ENCODE measurements around the gene PRKCI. TPM values are rescaled to one million over a fixed set of nuclear protein-coding genes. Genes with fewer than 3 reads are reported as not detected.
"Not testable (repeated sequence)": the region's sequence is repeated elsewhere in the genome, so short reads cannot be mapped to it uniquely, and the experiment has no call there.

PRKCI gene
- polyA plus RNA-seq, 1 donor = 30.1 TPM

- Histone ChIP-seq H3K27me3 (ENCODE audit: control insufficient read depth, insufficient read depth, low read length) (no peaks in the 10 kb centered on the region), H3K4me3 (ENCODE audit: low read length) (no peak overlapping the region), H3K9me3 (ENCODE audit: control insufficient read depth, low read depth, low read length) (peaks cover 8% of the 10 kb centered on the region), H3K36me3 (ENCODE audit: control insufficient read depth, insufficient read depth, low read length) (no peaks in the 10 kb centered on the region), H3K4me1 (ENCODE audit: control insufficient read depth, insufficient read depth, low read length) (peaks cover 17% of the 10 kb centered on the region), H3K27ac (ENCODE audit: low read length) (peak overlapping the region; percentile 97)
- 18% methylated on average over 3 of the region's 4 CpGs for WGBS (ENCODE audit: insufficient coverage, low lambda C conversion rate)
- DNase-seq = peak; percentile 95 to 98
Measured at GRCh38 chr3:170331143-170331542, 108.9 kb downstream of the PRKCI start.

- DNase-seq = no peak
- Histone ChIP-seq H3K27me3 (ENCODE audit: control insufficient read depth, insufficient read depth, low read length) (no peaks in the 10 kb centered on the region), H3K4me3 (ENCODE audit: low read length) (no peak overlapping the region), H3K4me1 (ENCODE audit: control insufficient read depth, insufficient read depth, low read length) (peaks cover 3% of the 10 kb centered on the region), H3K27ac (ENCODE audit: low read length) (no peak overlapping the region), H3K36me3 (ENCODE audit: control insufficient read depth, insufficient read depth, low read length) (no peaks in the 10 kb centered on the region), H3K9me3 (ENCODE audit: control insufficient read depth, low read depth, low read length) (peaks cover 4% of the 10 kb centered on the region)
- WGBS (ENCODE audit: insufficient coverage, low lambda C conversion rate) = 100% methylated on average over 3 of the region's 3 CpGs
Measured at GRCh38 chr3:170337420-170337819, 115.2 kb downstream of the PRKCI start.

- Histone ChIP-seq H3K4me3 (ENCODE audit: low read length) (no peak overlapping the region), H3K27ac (ENCODE audit: low read length) (peak overlapping the region; percentile 24), H3K27me3 (ENCODE audit: control insufficient read depth, insufficient read depth, low read length) (no peaks in the 10 kb centered on the region), H3K9me3 (ENCODE audit: control insufficient read depth, low read depth, low read length) (peaks cover 4% of the 10 kb centered on the region), H3K36me3 (ENCODE audit: control insufficient read depth, insufficient read depth, low read length) (no peaks in the 10 kb centered on the region), H3K4me1 (ENCODE audit: control insufficient read depth, insufficient read depth, low read length) (peaks cover 3% of the 10 kb centered on the region)
- DNase-seq = no peak
- 63% methylated on average over 1 of the region's 1 CpG for WGBS (ENCODE audit: insufficient coverage, low lambda C conversion rate)
Measured at GRCh38 chr3:170338690-170339340, 116.6 kb downstream of the PRKCI start.

- not testable (repeated sequence) for H3K27me3 ChIP-seq (ENCODE audit: control insufficient read depth, insufficient read depth, low read length); DNase-seq; H3K4me3 ChIP-seq (ENCODE audit: low read length); H3K9me3 ChIP-seq (ENCODE audit: control insufficient read depth, low read depth, low read length); H3K27ac ChIP-seq (ENCODE audit: low read length); H3K36me3 ChIP-seq (ENCODE audit: control insufficient read depth, insufficient read depth, low read length); H3K4me1 ChIP-seq (ENCODE audit: control insufficient read depth, insufficient read depth, low read length)
- 100% methylated on average over 3 of the region's 9 CpGs for WGBS (ENCODE audit: insufficient coverage, low lambda C conversion rate)
Measured at GRCh38 chr3:170342273-170342672, 120.0 kb downstream of the PRKCI start.

- H3K36me3 ChIP-seq (ENCODE audit: control insufficient read depth, insufficient read depth, low read length); H3K27me3 ChIP-seq (ENCODE audit: control insufficient read depth, insufficient read depth, low read length); H3K4me3 ChIP-seq (ENCODE audit: low read length); H3K4me1 ChIP-seq (ENCODE audit: control insufficient read depth, insufficient read depth, low read length); H3K9me3 ChIP-seq (ENCODE audit: control insufficient read depth, low read depth, low read length): not testable (repeated sequence)
- WGBS (ENCODE audit: insufficient coverage, low lambda C conversion rate) = no CpG with 5 or more reads among the region's 6 CpGs
- peak overlapping the region; percentile 69 for H3K27ac ChIP-seq (ENCODE audit: low read length)
- DNase-seq = peak; percentile 31 to 75
Measured at GRCh38 chr3:170343859-170344258, 121.6 kb downstream of the PRKCI start.

GRCh38 chr3:170344971-170345370 lies 122.7 kb downstream of the PRKCI start:
- Histone ChIP-seq H3K4me3 (ENCODE audit: low read length) (no peak overlapping the region), H3K27me3 (ENCODE audit: control insufficient read depth, insufficient read depth, low read length) (no peaks in the 10 kb centered on the region), H3K9me3 (ENCODE audit: control insufficient read depth, low read depth, low read length) (no peaks in the 10 kb centered on the region), H3K36me3 (ENCODE audit: control insufficient read depth, insufficient read depth, low read length) (no peaks in the 10 kb centered on the region), H3K4me1 (ENCODE audit: control insufficient read depth, insufficient read depth, low read length) (peaks cover 4% of the 10 kb centered on the region), H3K27ac (ENCODE audit: low read length) (peak overlapping the region; percentile 10)
- no peak for DNase-seq
- WGBS (ENCODE audit: insufficient coverage, low lambda C conversion rate) = no CpG with 5 or more reads among the region's 4 CpGs

GRCh38 chr3:170346481-170347392 lies 124.5 kb downstream of the PRKCI start:
- H3K4me3 ChIP-seq (ENCODE audit: low read length) = no peak overlapping the region
- WGBS (ENCODE audit: insufficient coverage, low lambda C conversion rate) = 86% methylated on average over 4 of the region's 12 CpGs
- no peaks in the 10 kb centered on the region for H3K36me3 ChIP-seq (ENCODE audit: control insufficient read depth, insufficient read depth, low read length)
- H3K9me3 ChIP-seq (ENCODE audit: control insufficient read depth, low read depth, low read length) = no peaks in the 10 kb centered on the region
- no peak overlapping the region for H3K27ac ChIP-seq (ENCODE audit: low read length)
- peaks cover 4% of the 10 kb centered on the region for H3K4me1 ChIP-seq (ENCODE audit: control insufficient read depth, insufficient read depth, low read length)
- no peak for DNase-seq
- no peaks in the 10 kb centered on the region for H3K27me3 ChIP-seq (ENCODE audit: control insufficient read depth, insufficient read depth, low read length)

GRCh38 chr3:170350515-170351413 lies 128.5 kb downstream of the PRKCI start:
- Histone ChIP-seq H3K4me1 (ENCODE audit: control insufficient read depth, insufficient read depth, low read length) (peaks cover 7% of the 10 kb centered on the region), H3K9me3 (ENCODE audit: control insufficient read depth, low read depth, low read length) (no peaks in the 10 kb centered on the region), H3K27ac (ENCODE audit: low read length) (no peak overlapping the region), H3K4me3 (ENCODE audit: low read length) (no peak overlapping the region), H3K27me3 (ENCODE audit: control insufficient read depth, insufficient read depth, low read length) (no peaks in the 10 kb centered on the region), H3K36me3 (ENCODE audit: control insufficient read depth, insufficient read depth, low read length) (no peaks in the 10 kb centered on the region)
- no peak for DNase-seq
- WGBS (ENCODE audit: insufficient coverage, low lambda C conversion rate) = 75% methylated on average over 2 of the region's 8 CpGs

GRCh38 chr3:170352936-170353335 lies 130.7 kb downstream of the PRKCI start:
- H3K27me3 ChIP-seq (ENCODE audit: control insufficient read depth, insufficient read depth, low read length) = no peaks in the 10 kb centered on the region
- WGBS (ENCODE audit: insufficient coverage, low lambda C conversion rate) = 93% methylated on average over 3 of the region's 7 CpGs
- no peak overlapping the region for H3K4me3 ChIP-seq (ENCODE audit: low read length)
- no peaks in the 10 kb centered on the region for H3K9me3 ChIP-seq (ENCODE audit: control insufficient read depth, low read depth, low read length)
- H3K36me3 ChIP-seq (ENCODE audit: control insufficient read depth, insufficient read depth, low read length) = no peaks in the 10 kb centered on the region
- H3K27ac ChIP-seq (ENCODE audit: low read length) = no peak overlapping the region
- DNase-seq = no peak
- peaks cover 7% of the 10 kb centered on the region for H3K4me1 ChIP-seq (ENCODE audit: control insufficient read depth, insufficient read depth, low read length)

- Histone ChIP-seq H3K4me3 (ENCODE audit: low read length) (no peak overlapping the region), H3K27me3 (ENCODE audit: control insufficient read depth, insufficient read depth, low read length) (no peaks in the 10 kb centered on the region), H3K4me1 (ENCODE audit: control insufficient read depth, insufficient read depth, low read length) (peaks cover 7% of the 10 kb centered on the region), H3K36me3 (ENCODE audit: control insufficient read depth, insufficient read depth, low read length) (no peaks in the 10 kb centered on the region), H3K9me3 (ENCODE audit: control insufficient read depth, low read depth, low read length) (no peaks in the 10 kb centered on the region), H3K27ac (ENCODE audit: low read length) (no peak overlapping the region)
- DNase-seq = no peak
Measured at GRCh38 chr3:170353485-170353884, 131.3 kb downstream of the PRKCI start.

All from large intestine (tissue), 3 donors.